Kidney tubule cell (primary cell): ENCODE results near the gene NPIPB2.

ENCODE experiments used
- DNase-seq: peaks from one replicate; pipeline ENCODE4 v3.0.0-alpha.2; 2018; ENCODE audit warnings: low spot score

The NPIPB2 gene

DNA sequence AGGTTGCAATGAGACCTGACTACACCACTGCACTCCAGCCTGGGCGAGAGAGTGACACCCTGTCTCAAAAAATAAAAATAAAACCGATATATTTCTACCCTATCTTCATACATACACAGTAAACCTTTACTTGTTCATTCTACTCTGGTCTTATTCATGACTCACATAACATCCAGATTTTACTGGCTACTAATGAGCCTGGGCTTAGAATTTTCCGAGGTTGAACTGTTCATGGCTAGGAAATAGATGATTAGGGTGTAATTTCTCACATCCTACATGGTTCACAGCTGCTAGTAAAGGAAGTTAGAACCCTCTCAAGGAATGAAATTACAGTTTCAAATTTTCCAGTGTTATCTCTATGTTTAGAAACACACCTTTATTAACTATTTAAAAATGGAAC lies 40.8 kb downstream of the NPIPB2 start:
- peak; percentile 28 for DNase-seq

GRCh38 chr16:11896486-11897176 lies 45.2 kb downstream of the NPIPB2 start:
- DNase-seq, result peak; percentile 79

DNA sequence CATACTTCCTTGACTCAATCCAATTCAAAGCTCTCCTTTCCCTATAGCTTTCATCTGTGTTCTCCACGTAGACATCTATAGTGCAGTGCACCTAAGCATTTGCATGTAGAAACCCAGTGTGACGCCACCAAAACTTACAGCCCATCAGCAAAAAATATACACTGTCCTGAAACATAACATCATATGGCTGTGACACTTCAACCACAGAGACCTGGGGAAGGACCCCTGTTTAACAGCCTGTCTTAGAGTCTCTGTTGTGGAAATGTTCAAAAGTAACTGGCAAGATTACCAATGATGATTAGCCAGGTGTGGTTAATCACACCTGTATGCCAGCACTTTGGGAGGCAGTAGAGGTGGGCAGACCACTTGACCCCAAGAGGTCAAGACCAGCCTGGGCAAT lies 48.3 kb downstream of the NPIPB2 start:
- DNase-seq, result no peak

DNA sequence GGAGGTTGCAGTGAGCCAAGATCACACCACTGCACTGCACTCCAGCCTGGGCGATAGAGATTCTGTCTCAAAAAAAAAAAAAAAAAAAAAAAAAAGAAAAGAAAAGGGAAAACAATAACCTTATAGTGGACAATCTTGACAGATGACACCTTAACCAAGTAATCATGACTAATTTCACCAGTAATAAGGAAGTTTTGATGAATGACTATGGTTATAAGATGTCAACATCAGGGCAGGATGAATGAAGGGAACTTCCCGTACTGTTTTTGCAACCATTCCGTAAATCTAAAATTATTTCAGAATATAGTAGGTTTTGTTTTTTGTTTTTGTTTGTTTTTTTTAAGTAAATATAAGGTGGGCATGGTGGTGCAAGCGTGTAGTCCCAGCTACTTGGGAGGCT lies 49.1 kb downstream of the NPIPB2 start:
- DNase-seq, result no peak

GRCh38 chr16:11890231-11890965 lies 51.4 kb downstream of the NPIPB2 start:
- no peak for DNase-seq

- DNase-seq, result no peak
Observed at GRCh38 chr16:11886881-11887280, 55.0 kb downstream of the NPIPB2 start.

DNA sequence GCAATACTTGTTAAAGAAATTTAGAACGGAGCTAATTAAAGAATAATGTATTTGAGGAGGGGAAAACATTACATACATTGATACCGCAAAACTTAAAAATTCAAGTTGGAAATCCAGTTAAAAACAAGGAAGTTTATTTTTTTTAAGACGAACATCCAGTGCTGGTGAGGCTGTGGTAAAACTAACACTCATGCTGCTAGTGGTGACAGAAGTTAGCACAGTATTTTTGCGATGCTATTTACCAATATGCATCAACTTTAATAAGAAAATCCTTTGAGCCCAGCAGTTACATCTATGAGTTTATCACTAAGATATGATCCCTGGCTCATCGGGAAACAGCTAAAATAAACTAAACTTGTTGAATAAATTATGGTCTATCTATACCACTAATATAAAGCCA lies 57.8 kb downstream of the NPIPB2 start:
- no peak for DNase-seq

GRCh38 chr16:11880007-11880406 lies 61.8 kb downstream of the NPIPB2 start:
- no peak for DNase-seq

DNA sequence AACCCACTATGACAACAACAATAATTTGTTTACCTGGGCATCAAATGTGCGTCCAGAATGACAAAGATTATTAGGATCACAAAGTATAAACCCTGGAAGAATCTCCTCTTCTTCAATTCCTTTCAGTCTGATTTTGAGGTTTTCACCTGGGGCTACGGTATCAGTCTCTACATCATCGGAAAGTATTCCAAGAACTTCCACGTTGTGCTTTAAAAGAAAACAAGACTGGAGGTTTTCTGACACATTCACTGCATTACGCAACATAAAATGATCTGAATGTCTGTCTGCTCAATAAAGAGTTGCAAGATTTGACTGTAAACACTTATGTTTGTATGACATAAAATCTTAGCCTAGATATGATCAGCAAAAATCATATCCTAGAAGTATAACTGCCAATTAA lies 64.5 kb downstream of the NPIPB2 start:
- DNase-seq, result no peak
